NCI-H526 (cell line): ENCODE measurements around the gene PCYOX1L.
A peak's percentile ranks its signal among the peaks of the same experiment; 100 is the strongest.

Source experiments
- DNase-seq, 2 experiments: peaks; one replicate each; lab custom pipeline; 2025; lab: John Stamatoyannopoulos, UW

Gene PCYOX1L

GRCh38 chr5:149337736-149338135 is 20.1 kb upstream of the PCYOX1L start:
- peak; percentile 20 to 77 for DNase-seq

- no peak for DNase-seq
These were observed 19.5 kb upstream of the PCYOX1L start for GRCh38 chr5:149338364-149338763.

- DNase-seq: no peak
These were observed 16.9 kb upstream of the PCYOX1L start for GRCh38 chr5:149340920-149341319.

GRCh38 chr5:149341876-149342275 is 16.0 kb upstream of the PCYOX1L start:
- DNase-seq: no peak

- no peak for DNase-seq
These were observed 13.7 kb upstream of the PCYOX1L start for GRCh38 chr5:149344151-149344550.

GRCh38 chr5:149345147-149345891 is 12.5 kb upstream of the PCYOX1L start, which contains the start of gene GRPEL2:
Gene GRPEL2, plus strand, starts transcription at chr5:149345499. Its CDS starts 41 bp downstream, at chr5:149345540.
- DNase-seq: peak; percentile 96 to 98

- DNase-seq: no peak
These were observed 12.0 kb upstream of the PCYOX1L start for GRCh38 chr5:149345892-149346222.

GRCh38 chr5:149348518-149348917 is 9.3 kb upstream of the PCYOX1L start:
- DNase-seq: no peak

- DNase-seq: no peak
These were observed 8.5 kb upstream of the PCYOX1L start for GRCh38 chr5:149349382-149349781.

- DNase-seq: no peak
These were observed 5.7 kb upstream of the PCYOX1L start for GRCh38 chr5:149352169-149352568.

GRCh38 chr5:149353911-149354310 is 3.9 kb upstream of the PCYOX1L start:
- DNase-seq: no peak

GRCh38 chr5:149355688-149356087 is 2.2 kb upstream of the PCYOX1L start:
- no peak for DNase-seq

GRCh38 chr5:149356391-149356790 is 1.5 kb upstream of the PCYOX1L start:
- no peak for DNase-seq

GRCh38 chr5:149358294-149358651 is 427 bp downstream of the PCYOX1L start:
- DNase-seq: peak in 1 of 2 experiments; percentile 43

- no peak for DNase-seq
These were observed 1.1 kb downstream of the PCYOX1L start for GRCh38 chr5:149358868-149359495.

- DNase-seq: no peak
These were observed 2.4 kb downstream of the PCYOX1L start for GRCh38 chr5:149360272-149360671.

- DNase-seq: no peak
These were observed 4.7 kb downstream of the PCYOX1L start for GRCh38 chr5:149362541-149362940.

GRCh38 chr5:149363358-149363757 is 5.5 kb downstream of the PCYOX1L start:
- no peak for DNase-seq

GRCh38 chr5:149363936-149364335 is 6.1 kb downstream of the PCYOX1L start:
- DNase-seq: no peak

GRCh38 chr5:149364719-149365118 is 6.9 kb downstream of the PCYOX1L start:
- no peak for DNase-seq

GRCh38 chr5:149365418-149365817 is 7.6 kb downstream of the PCYOX1L start:
- no peak for DNase-seq

GRCh38 chr5:149366169-149366729 is 8.4 kb downstream of the PCYOX1L start:
- DNase-seq: no peak

GRCh38 chr5:149367249-149367971 is 9.6 kb downstream of the PCYOX1L start:
- peak; percentile 34 to 88 for DNase-seq
